Thyroid gland (tissue), 4 donors: ENCODE measurements around the gene SCN4B.

ENCODE experiments used
- POLR2A ChIP-seq, 2 donors: fragments of 450-650 bp; IDR thresholded peaks; one replicate each; pipeline ENCODE4 v1.6.1; 2017; ENCODE audit warnings: antibody characterized with exemption in 2 of 2, mild to moderate bottlenecking in 2 of 2, moderate library complexity in 1 of 2
- TF ChIP-seq, protein P1 (sequence below), 6 experiments: fragments of 200-600 bp in 3 of 6; fragments of 450-650 bp in 3 of 6; sonication (generic) in 3 of 6; IDR thresholded peaks; one replicate each; pipeline ENCODE4 v1.5.1; 2016 to 2019; ENCODE audit warnings: antibody characterized with exemption in 6 of 6, mild to moderate bottlenecking in 2 of 6, inconsistent platforms in 1 of 6, moderate library complexity in 1 of 6

DNA sequence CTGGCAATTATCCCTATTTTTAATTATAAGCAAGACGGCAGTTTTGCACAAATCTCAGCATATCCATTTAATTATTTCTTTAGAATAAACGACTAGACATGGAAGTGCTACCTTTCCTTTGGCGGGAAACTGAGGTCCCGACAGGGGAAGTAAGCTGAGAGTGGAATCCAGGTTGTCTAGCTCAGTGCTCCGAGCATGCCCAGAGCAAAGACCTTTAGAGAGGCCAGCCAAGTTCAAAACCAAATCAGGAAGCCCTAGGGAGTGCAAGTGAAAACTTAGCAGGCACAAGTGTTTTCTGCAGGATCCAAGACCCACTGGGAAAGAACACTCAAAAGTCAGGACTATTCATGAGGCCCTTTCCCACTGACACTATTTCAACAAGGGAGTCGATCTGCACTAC is 46.5 kb upstream of the SCN4B start:
- TF ChIP-seq, protein P1, sequence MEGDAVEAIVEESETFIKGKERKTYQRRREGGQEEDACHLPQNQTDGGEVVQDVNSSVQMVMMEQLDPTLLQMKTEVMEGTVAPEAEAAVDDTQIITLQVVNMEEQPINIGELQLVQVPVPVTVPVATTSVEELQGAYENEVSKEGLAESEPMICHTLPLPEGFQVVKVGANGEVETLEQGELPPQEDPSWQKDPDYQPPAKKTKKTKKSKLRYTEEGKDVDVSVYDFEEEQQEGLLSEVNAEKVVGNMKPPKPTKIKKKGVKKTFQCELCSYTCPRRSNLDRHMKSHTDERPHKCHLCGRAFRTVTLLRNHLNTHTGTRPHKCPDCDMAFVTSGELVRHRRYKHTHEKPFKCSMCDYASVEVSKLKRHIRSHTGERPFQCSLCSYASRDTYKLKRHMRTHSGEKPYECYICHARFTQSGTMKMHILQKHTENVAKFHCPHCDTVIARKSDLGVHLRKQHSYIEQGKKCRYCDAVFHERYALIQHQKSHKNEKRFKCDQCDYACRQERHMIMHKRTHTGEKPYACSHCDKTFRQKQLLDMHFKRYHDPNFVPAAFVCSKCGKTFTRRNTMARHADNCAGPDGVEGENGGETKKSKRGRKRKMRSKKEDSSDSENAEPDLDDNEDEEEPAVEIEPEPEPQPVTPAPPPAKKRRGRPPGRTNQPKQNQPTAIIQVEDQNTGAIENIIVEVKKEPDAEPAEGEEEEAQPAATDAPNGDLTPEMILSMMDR (IDR thresholded peaks at IDR 0.05): no peak
- no peak for TF ChIP-seq POLR2A (IDR thresholded peaks at IDR 0.05)
